GM20000 (cell line): ENCODE data around the gene PLCB4.

ENCODE experiments used
- DNase-seq: peaks from one replicate; pipeline ENCODE4 v3.0.0; 2012; ENCODE audit warnings: low spot score
- CTCF ChIP-seq: IDR thresholded peaks from 2 replicates; pipeline ENCODE4 v1.5.1; 2012; ENCODE audit warnings: mild to moderate bottlenecking, control low read depth; ENCODE audit errors: extremely low read depth, missing control alignments

Gene PLCB4

GRCh38 chr20:9072861-9073500, 4.1 kb downstream of the PLCB4 start:
- no peak for TF ChIP-seq CTCF
- DNase-seq = no peak

GRCh38 chr20:9075264-9076095, 6.6 kb downstream of the PLCB4 start:
- no peak for DNase-seq
- TF ChIP-seq CTCF = no peak

DNA sequence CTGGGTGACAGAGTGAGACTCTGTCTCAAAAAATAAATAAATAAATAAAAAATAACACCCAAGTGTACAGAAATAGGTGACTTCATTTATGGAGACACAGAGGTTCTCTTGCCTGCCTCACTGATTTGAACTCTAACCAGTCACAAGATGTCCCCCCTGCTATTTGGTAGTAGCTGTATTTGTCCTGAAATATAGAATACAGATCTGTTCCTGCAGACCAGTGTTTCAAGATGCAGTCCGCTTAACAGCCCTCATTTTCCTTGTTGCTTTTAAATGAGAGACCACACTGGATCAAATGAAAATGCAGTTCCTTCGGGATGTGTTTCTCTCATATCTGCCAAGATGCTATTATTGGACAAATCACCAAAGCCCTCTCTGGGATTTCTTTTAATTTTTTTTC, 7.6 kb downstream of the PLCB4 start:
- TF ChIP-seq CTCF = no peak
- DNase-seq = no peak

DNA sequence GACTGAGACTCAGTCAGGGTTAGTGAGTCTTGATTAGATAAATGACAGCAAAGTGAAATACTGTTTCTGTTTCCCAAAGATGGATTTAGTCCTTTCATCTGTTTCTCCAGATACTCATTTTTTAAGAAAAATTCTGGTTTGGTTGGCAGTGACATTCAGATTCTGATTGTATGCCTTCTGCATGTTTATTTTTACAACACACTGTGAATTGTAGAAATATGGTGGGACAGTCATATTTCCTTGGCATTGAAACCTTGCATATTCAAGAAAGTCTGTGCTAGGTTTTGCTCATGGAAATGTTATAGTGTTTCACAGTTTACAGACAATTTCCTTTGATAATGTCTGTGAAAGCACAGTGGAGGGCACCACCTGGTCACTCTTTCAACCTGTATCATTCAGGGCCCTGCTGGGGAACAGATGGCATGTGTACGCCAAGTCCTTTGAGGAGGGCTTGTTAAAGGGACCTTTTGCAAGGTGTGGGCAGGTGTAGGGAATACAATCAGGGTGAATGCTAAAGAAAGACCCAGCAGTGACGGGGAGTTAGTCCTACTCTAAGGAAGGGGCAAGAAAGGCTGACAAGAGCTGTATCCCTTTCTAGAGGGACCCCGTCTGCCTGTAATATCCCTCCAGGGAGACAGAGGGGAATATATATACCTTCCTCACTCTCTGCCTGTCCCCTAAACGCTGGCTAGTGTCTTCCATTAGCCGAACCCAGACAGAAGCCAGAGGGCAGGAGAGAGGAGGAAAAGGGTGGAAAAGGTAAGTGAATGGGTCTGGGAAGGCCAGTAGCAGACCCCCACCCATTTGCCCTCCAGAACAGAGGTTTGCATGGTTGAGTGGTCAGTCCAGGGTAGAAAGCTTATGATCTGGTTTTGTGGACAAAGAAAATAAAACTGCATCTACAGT, 10.2 kb downstream of the PLCB4 start:
- no peak for DNase-seq

DNA sequence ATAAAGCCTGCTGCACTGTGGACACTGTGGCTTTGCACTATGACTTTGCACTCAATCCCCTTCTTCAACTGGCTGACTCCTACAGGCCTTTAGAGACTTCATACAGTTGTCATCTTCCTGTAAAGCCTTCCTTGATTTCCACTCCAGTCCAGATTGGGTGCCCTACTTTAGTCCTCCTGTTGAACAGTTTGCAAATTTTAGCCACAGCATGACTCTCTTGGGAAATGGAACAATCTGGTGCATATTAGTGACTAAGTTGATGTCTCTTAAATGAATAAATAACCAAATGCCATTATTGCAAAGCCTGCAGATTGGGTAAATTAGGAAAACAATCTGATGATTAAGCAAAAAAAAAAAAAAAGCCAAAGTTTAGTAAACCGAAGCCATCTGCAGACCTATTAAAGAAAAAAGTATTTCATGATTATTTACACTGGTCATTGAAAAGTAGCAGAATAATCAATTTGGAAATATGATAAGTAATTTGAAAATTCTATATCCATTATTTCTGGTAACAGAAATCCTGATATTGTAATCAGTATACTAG, 12.6 kb downstream of the PLCB4 start:
- DNase-seq = no peak
- TF ChIP-seq CTCF = no peak

More for the DNA sequence above, 10.2 kb downstream of the PLCB4 start:
- TF ChIP-seq CTCF = no peak

GRCh38 chr20:9082741-9083140, 13.9 kb downstream of the PLCB4 start:
- TF ChIP-seq CTCF = no peak

More at GRCh38 chr20:9082741-9083140, 13.9 kb downstream of the PLCB4 start:
- DNase-seq = no peak
